HEK293 (cell line): ENCODE measurements around the gene PPIA.

ENCODE experiments used
- AEBP2 ChIP-seq: fragments of 450-650 bp; formaldehyde crosslinking; IDR thresholded peaks from 2 replicates; pipeline ENCODE4 v1.5.1; 2016; ENCODE audit warnings: missing biosample characterization, missing genetic modification characterization, borderline replicate concordance
- CTCF ChIP-seq: fragments of 450-650 bp; formaldehyde crosslinking; IDR thresholded peaks from 2 replicates; pipeline ENCODE4 v1.5.1; 2016; ENCODE audit warnings: missing biosample characterization, missing genetic modification characterization
- ZNF121 ChIP-seq: fragments of 450-650 bp; formaldehyde crosslinking; IDR thresholded peaks from 2 replicates; pipeline ENCODE4 v1.5.1; 2016; ENCODE audit warnings: missing biosample characterization, missing genetic modification characterization

GRCh38 chr7:44762726-44763522, 33.6 kb upstream of the PPIA start:
- no peak for TF ChIP-seq AEBP2 (tag by site-specific recombination)
- no peak for TF ChIP-seq ZNF121 (tag by site-specific recombination)
- TF ChIP-seq CTCF (tag by site-specific recombination) = no peak
